ENCODE data around the gene UGT1A10. TPM values are rescaled to one million over a fixed set of nuclear protein-coding genes. Genes with fewer than 3 reads are reported as not detected.
"Not testable (repeated sequence)": the region's sequence is repeated elsewhere in the genome, so short reads cannot be mapped to it uniquely, and the experiment has no call there.

Gene UGT1A10
- total and polyA plus RNA-seq, 8 donors, result 0.09 TPM; not detected in 7

GRCh38 chr2:233712611-233713261, 76.5 kb downstream of the UGT1A10 start, which contains the start of gene UGT1A5:
TSS of gene UGT1A5 (plus strand) at chr2:233712907. CDS start at chr2:233712992, 85 bp downstream.
- H3K27me3 ChIP-seq, result no peaks in the 10 kb centered on the region
- no peak for ATAC-seq
- intact Hi-C loops (cut with DNase I), result no loop called here
- 61 to 62% methylated on average over 14 of the region's 14 CpGs for WGBS, 2 donors
- no peak within 1 kb of the TSS for H3K27ac ChIP-seq
- no peak within 1 kb of the TSS for H3K4me3 ChIP-seq
- TF ChIP-seq CTCF (IDR thresholded peaks at IDR 0.05), result no peak
- DNase-seq, result no peak
- H3K36me3 ChIP-seq, result no peaks in the 10 kb centered on the region
- no peak for FAIRE-seq
- no peaks in the 10 kb centered on the region for H3K4me1 ChIP-seq
- H3K9me3 ChIP-seq, result no peaks in the 10 kb centered on the region

- no peaks in the 10 kb centered on the region for H3K36me3 ChIP-seq
- ATAC-seq (no peak), FAIRE-seq (no peak), DNase-seq (no peak)
- H3K27ac ChIP-seq, result no peak overlapping the region
- no peak overlapping the region for H3K4me3 ChIP-seq
- intact Hi-C loops (cut with DNase I), result no loop called here
- WGBS, 2 donors, result 66 to 69% methylated on average over 7 of the region's 7 CpGs
- no peak for TF ChIP-seq CTCF (IDR thresholded peaks at IDR 0.05)
- H3K27me3 ChIP-seq, result no peaks in the 10 kb centered on the region
- no peaks in the 10 kb centered on the region for H3K9me3 ChIP-seq
- no peaks in the 10 kb centered on the region for H3K4me1 ChIP-seq
Measured at GRCh38 chr2:233713262-233713615, 77.0 kb downstream of the UGT1A10 start.

GRCh38 chr2:233714121-233714520, 77.9 kb downstream of the UGT1A10 start:
- Histone ChIP-seq H3K27me3 (no peaks in the 10 kb centered on the region), H3K9me3 (no peaks in the 10 kb centered on the region), H3K4me3 (no peak overlapping the region), H3K36me3 (no peaks in the 10 kb centered on the region), H3K4me1 (no peaks in the 10 kb centered on the region), H3K27ac (no peak overlapping the region)
- TF ChIP-seq CTCF (IDR thresholded peaks at IDR 0.05), result no peak
- WGBS, 2 donors, result 50 to 70% methylated on average over 2 of the region's 2 CpGs
- DNase-seq, result no peak
- ATAC-seq, result no peak
- intact Hi-C loops (cut with DNase I), result no loop called here
- FAIRE-seq, result no peak

- Histone ChIP-seq H3K9me3 (no peaks in the 10 kb centered on the region), H3K36me3 (no peaks in the 10 kb centered on the region), H3K27me3 (no peaks in the 10 kb centered on the region), H3K27ac (no peak within 1 kb of the TSS), H3K4me3 (no peak within 1 kb of the TSS), H3K4me1 (no peaks in the 10 kb centered on the region)
- TF ChIP-seq CTCF (IDR thresholded peaks at IDR 0.05), result no peak
- DNase-seq, result no peak
- FAIRE-seq, result no peak
- WGBS, 2 donors, result 65 to 71% methylated on average over 7 of the region's 7 CpGs
- intact Hi-C loops (cut with DNase I), result no loop called here
- ATAC-seq, result no peak
Measured at GRCh38 chr2:233718552-233718951, 82.3 kb downstream of the UGT1A10 start, which contains the start of gene UGT1A4. TSS of gene UGT1A4 (plus strand) at chr2:233718736. CDS start at chr2:233718821, 85 bp downstream.

GRCh38 chr2:233728723-233729301, 92.6 kb downstream of the UGT1A10 start, which contains the start of gene UGT1A3:
TSS of gene UGT1A3 (plus strand) at chr2:233729042. CDS start at chr2:233729127, 85 bp downstream.
- 44 to 54% methylated on average over 8 of the region's 8 CpGs for WGBS, 2 donors
- FAIRE-seq, result no peak

GRCh38 chr2:233736868-233737653, 100.8 kb downstream of the UGT1A10 start:
- H3K9me3 ChIP-seq; H3K36me3 ChIP-seq; intact Hi-C loops (cut with DNase I); H3K27me3 ChIP-seq; H3K27ac ChIP-seq; H3K4me1 ChIP-seq; FAIRE-seq; ATAC-seq; H3K4me3 ChIP-seq; DNase-seq: not testable (repeated sequence)
- 70 to 83% methylated on average over 14 of the region's 14 CpGs for WGBS, 2 donors

More at GRCh38 chr2:233728723-233729301, 92.6 kb downstream of the UGT1A10 start, which contains the start of gene UGT1A3:
- ATAC-seq (no peak), DNase-seq (no peak)
- Histone ChIP-seq H3K9me3 (no peaks in the 10 kb centered on the region), H3K4me3 (no peak within 1 kb of the TSS), H3K27ac (no peak within 1 kb of the TSS), H3K27me3 (no peaks in the 10 kb centered on the region), H3K36me3 (no peaks in the 10 kb centered on the region), H3K4me1 (no peaks in the 10 kb centered on the region)
- intact Hi-C loops (cut with DNase I), result no loop called here
- no peak for TF ChIP-seq CTCF (IDR thresholded peaks at IDR 0.05)

Data from pancreas (tissue), 10 donors.